Spleen (tissue), 11 donors: ENCODE measurements around the gene ZNF253. TPM values are rescaled to one million over a fixed set of nuclear protein-coding genes. Genes with fewer than 3 reads are reported as not detected.
"Not testable (repeated sequence)": the region's sequence is repeated elsewhere in the genome, so short reads cannot be mapped to it uniquely, and the experiment has no call there.

Experiments
- DNase-seq: peaks from one replicate; pipeline ENCODE4 v3.0.0-alpha.2; 2020
- H3K27ac ChIP-seq, 8 donors: fragments of 200-600 bp; sonication (generic) in 7 of 8; 1 replicate in 4 of 8; 2 replicates in 4 of 8; pipeline versions ENCODE4 v1.5.0 to v1.8.0; 2016 to 2021; ENCODE audit warnings: inconsistent platforms in 4 of 8, mild to moderate bottlenecking in 4 of 8, moderate library complexity in 1 of 8
- H3K27me3 ChIP-seq, 7 donors: fragments of 200-600 bp; sonication (generic) in 6 of 7; replicated peaks in 1 of 7; 1 replicate in 4 of 7; 2 replicates in 3 of 7; pipeline versions ENCODE4 v1.5.0 to v1.8.0; 2016 to 2021; ENCODE audit warnings: inconsistent platforms in 3 of 7, mild to moderate bottlenecking in 1 of 7
- H3K36me3 ChIP-seq, 6 donors: fragments of 200-600 bp; sonication (generic) in 5 of 6; 1 replicate in 4 of 6; 2 replicates in 2 of 6; pipeline versions ENCODE4 v1.5.0 to v1.8.0; 2016 to 2021; ENCODE audit warnings: inconsistent platforms in 2 of 6
- H3K4me1 ChIP-seq, 6 donors: fragments of 200-600 bp; sonication (generic) in 5 of 6; 1 replicate in 3 of 6; 2 replicates in 3 of 6; pipeline versions ENCODE4 v1.5.0 to v1.8.0; 2016 to 2021; ENCODE audit warnings: inconsistent platforms in 3 of 6
- H3K4me3 ChIP-seq, 8 donors: fragments of 200-600 bp; sonication (generic) in 7 of 8; 1 replicate in 4 of 8; 2 replicates in 4 of 8; pipeline versions ENCODE4 v1.5.0 to v1.8.0; 2016 to 2021; ENCODE audit warnings: inconsistent platforms in 4 of 8, mild to moderate bottlenecking in 4 of 8, moderate library complexity in 2 of 8
- H3K9me3 ChIP-seq, 8 donors: fragments of 200-600 bp; sonication (generic) in 7 of 8; 1 replicate in 4 of 8; 2 replicates in 4 of 8; pipeline versions ENCODE4 v1.5.0 to v1.8.0; 2016 to 2021; ENCODE audit warnings: inconsistent platforms in 4 of 8
- POLR2A ChIP-seq, 3 donors: fragments of 450-650 bp; IDR thresholded peaks; one replicate each; pipeline ENCODE4 v1.5.1; 2017; ENCODE audit warnings: antibody characterized with exemption in 3 of 3, mild to moderate bottlenecking in 1 of 3
- POLR2AphosphoS5 ChIP-seq, 3 donors: sonication (generic); formaldehyde crosslinking; IDR thresholded peaks; one replicate each; pipeline ENCODE4 v1.5.1; 2017; ENCODE audit warnings: antibody characterized with exemption in 3 of 3
- WGBS, 5 donors: extraction: QIAGEN DNeasy Blood & Tissue Kit in 3 of 5; methylation state at CpG; one replicate each; pipeline versions ENCODE4 v1.1.5 to v1.1.7; 2013 to 2018; 5-methylcytosine and 5-hydroxymethylcytosine counted together
- intact Hi-C: fragments of 100-400 bp; cut with DNase I; formaldehyde crosslinking; loops from one replicate; pipeline ENCODE4 v1.15.0; 2023; ENCODE audit warnings: low total_unique reads
- polyA plus RNA-seq, 3 donors: library from polyadenylated mRNA; stranded (reverse); fragments of 200-250 nt; gene quantifications; one replicate each; pipeline ENCODE4 v1.2.1, GENCODE V29; 2013
- total RNA-seq, 7 donors: library from RNA; depleted of rRNA in 3 of 7; stranded (reverse); fragments of >200 nt in 3 of 7; fragmentation: NEBNext Ultra II Directional in 4 of 7; extraction: Animal tissue kit (Norgen Biotek cat#: 25700) in 4 of 7; gene quantifications; one replicate each; pipeline versions ENCODE4 v1.1.0 to v1.2.1, GENCODE V29; 2016 to 2021
- TF ChIP-seq, protein P1 (sequence below), 11 experiments: fragments of 200-600 bp in 7 of 11; fragments of 450-650 bp in 4 of 11; sonication (generic) in 4 of 11; IDR thresholded peaks in 8 of 11; conservative IDR thresholded peaks in 3 of 11; 1 replicate in 7 of 11; 2 replicates in 4 of 11; pipeline versions ENCODE4 v1.4.0 to v1.8.0; 2016 to 2021; ENCODE audit warnings: antibody characterized with exemption in 11 of 11, inconsistent platforms in 4 of 11, mild to moderate bottlenecking in 1 of 11
- donor health status: healthy with polysubstance abuse.
- donor health status: DM: no; HTN: no; CAD: no; lungs with moderate emphysema.
- donor health status: DM: no; HTN: no; CAD: no.
- donor health status: Bipolar disorder and iron deficiency.
- donor health status: healthy.
- donor health status: DM: no; HTN: no; CAD: no.
- donor health status: DM: yes; HTN: yes; CAD: no.

The ZNF253 gene
- total and polyA plus RNA-seq, 10 donors, result 4.0 to 34.8 (median 15.5) TPM

DNA sequence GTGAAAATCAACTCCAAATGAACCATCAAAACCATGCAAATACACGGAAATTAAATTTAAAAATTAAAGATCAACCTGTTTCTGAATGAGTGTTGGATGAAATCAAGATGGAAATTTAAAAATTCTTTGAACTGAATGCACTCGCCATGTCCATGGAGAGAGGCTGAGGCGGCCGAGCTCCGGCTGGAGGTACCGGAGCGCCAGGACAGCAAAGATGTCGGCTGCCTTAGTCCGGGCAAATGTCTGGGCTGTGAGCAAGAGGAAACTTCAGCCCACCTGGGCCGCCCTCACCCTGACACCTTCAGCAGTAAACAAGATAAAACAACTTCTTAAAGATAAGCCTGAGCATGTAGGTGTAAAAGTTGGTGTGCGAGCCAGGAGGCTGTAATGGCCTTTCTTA, 38.8 kb upstream of the ZNF253 start:
- H3K27ac ChIP-seq, result no peak overlapping the region
- TF ChIP-seq, protein P1, sequence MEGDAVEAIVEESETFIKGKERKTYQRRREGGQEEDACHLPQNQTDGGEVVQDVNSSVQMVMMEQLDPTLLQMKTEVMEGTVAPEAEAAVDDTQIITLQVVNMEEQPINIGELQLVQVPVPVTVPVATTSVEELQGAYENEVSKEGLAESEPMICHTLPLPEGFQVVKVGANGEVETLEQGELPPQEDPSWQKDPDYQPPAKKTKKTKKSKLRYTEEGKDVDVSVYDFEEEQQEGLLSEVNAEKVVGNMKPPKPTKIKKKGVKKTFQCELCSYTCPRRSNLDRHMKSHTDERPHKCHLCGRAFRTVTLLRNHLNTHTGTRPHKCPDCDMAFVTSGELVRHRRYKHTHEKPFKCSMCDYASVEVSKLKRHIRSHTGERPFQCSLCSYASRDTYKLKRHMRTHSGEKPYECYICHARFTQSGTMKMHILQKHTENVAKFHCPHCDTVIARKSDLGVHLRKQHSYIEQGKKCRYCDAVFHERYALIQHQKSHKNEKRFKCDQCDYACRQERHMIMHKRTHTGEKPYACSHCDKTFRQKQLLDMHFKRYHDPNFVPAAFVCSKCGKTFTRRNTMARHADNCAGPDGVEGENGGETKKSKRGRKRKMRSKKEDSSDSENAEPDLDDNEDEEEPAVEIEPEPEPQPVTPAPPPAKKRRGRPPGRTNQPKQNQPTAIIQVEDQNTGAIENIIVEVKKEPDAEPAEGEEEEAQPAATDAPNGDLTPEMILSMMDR (IDR thresholded peaks at IDR 0.05 in 8 of 11, conservative IDR thresholded peaks at IDR 0.05 in 3 of 11), result no peak
- no peak for TF ChIP-seq POLR2A (IDR thresholded peaks at IDR 0.05)
- no peak for TF ChIP-seq POLR2AphosphoS5 (IDR thresholded peaks at IDR 0.05)
- peaks cover 0 to 8% (median 5%) of the 10 kb centered on the region in 6 donors for H3K4me1 ChIP-seq
- no peak overlapping the region for H3K4me3 ChIP-seq
- no peaks in the 10 kb centered on the region for H3K36me3 ChIP-seq
- 90 to 96% (median 94%) methylated on average over 11 of the region's 11 CpGs for WGBS, 5 donors
- intact Hi-C loops, result no loop called here
- peaks cover 8 to 95% (median 83%) of the 10 kb centered on the region in 8 donors for H3K9me3 ChIP-seq
- no peaks in the 10 kb centered on the region for H3K27me3 ChIP-seq
- DNase-seq, result no peak

DNA sequence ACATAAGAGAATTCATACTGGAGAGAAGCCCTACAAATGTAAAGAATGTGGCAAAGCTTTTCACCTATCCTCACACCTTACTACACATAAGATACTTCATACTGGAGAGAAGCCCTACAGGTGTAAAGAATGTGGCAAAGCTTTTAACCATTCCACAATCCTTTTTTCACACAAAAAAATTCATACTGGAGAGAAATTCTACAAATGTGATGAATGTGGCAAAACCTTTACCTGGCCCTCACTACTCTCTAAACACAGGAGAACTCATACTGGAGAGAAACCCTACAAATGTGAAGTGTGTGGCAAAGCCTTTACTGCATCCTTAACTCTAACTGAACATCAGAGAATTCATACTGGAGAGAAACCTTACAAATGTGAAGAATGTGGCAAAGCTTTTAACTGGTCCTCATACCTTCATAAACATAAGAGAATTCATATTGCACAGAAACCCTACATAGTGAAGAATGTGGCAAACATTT, 30.1 kb upstream of the ZNF253 start:
- no peaks in the 10 kb centered on the region for H3K27me3 ChIP-seq
- TF ChIP-seq POLR2AphosphoS5 (IDR thresholded peaks at IDR 0.05), result no peak
- TF ChIP-seq, protein P1 (IDR thresholded peaks at IDR 0.05 in 8 of 11, conservative IDR thresholded peaks at IDR 0.05 in 3 of 11), result no peak
- TF ChIP-seq POLR2A (IDR thresholded peaks at IDR 0.05), result no peak
- H3K4me3 ChIP-seq, result no peak overlapping the region
- peaks cover 41 to 100% (median 100%) of the 10 kb centered on the region in 8 donors for H3K9me3 ChIP-seq
- DNase-seq, result no peak
- H3K4me1 ChIP-seq, result no peaks in the 10 kb centered on the region
- H3K27ac ChIP-seq, result no peak overlapping the region
- intact Hi-C loops, result no loop called here
- H3K36me3 ChIP-seq, result no peaks in the 10 kb centered on the region

DNA sequence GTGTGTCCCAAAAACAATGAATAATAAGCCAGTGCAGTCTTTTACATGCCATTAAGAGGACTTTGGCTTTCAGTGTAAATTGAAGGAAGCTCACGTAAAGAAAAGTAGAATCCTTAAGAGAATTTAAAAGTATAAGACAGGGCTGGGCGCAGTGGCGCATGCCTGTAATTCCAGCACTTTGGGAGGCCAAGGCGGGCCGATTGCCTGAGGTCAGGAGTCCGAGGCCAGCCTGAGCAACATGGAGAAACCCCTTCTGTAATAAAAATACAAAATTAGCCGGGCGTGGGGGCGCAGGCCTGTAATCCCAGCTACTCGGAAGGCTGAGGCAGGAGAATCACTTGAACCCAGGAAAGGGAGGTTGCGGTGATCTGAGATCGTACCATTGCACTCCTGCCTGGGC, 17.9 kb upstream of the ZNF253 start:
- TF ChIP-seq POLR2AphosphoS5 (IDR thresholded peaks at IDR 0.05) (no peak), POLR2A (IDR thresholded peaks at IDR 0.05) (no peak)
- TF ChIP-seq, protein P1 (IDR thresholded peaks at IDR 0.05 in 8 of 11, conservative IDR thresholded peaks at IDR 0.05 in 3 of 11), result no peak

DNA sequence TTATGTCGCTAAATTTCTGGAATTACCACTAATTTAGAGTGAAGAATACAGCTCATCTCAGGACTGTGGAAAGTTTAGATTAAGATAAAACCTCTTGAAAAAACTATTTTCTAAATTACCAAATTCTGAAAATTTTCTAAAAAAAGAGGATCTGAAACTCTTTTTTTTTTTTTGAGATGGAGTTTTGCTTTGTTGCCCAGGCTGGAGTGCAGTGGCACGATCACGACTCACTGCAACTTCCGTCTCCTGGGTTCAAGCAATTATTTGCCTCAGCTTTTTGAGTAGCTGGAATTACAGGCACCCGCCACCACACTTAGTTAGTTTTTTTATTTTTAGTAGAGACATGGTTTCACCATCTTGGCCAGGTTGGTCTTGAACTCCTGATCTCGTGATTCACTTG, 16.6 kb upstream of the ZNF253 start:
- DNase-seq, result no peak
- Histone ChIP-seq H3K4me1 (no peaks in the 10 kb centered on the region), H3K27me3 (no peaks in the 10 kb centered on the region), H3K9me3 (peaks cover 0 to 79% (median 36%) of the 10 kb centered on the region in 8 donors), H3K36me3 (no peaks in the 10 kb centered on the region), H3K27ac (peak overlapping the region in 1 of 8 donors; percentile 19), H3K4me3 (no peak overlapping the region)
- intact Hi-C loops, result no loop called here
- no peak for TF ChIP-seq POLR2A (IDR thresholded peaks at IDR 0.05)
- TF ChIP-seq POLR2AphosphoS5 (IDR thresholded peaks at IDR 0.05), result no peak
- TF ChIP-seq, protein P1 (IDR thresholded peaks at IDR 0.05 in 8 of 11, conservative IDR thresholded peaks at IDR 0.05 in 3 of 11), result no peak
- 66 to 91% (median 82%) methylated on average over 6 of the region's 6 CpGs for WGBS, 5 donors

More for the DNA sequence above, 17.9 kb upstream of the ZNF253 start:
- H3K27me3 ChIP-seq, result no peaks in the 10 kb centered on the region
- no peak overlapping the region for H3K4me3 ChIP-seq
- H3K4me1 ChIP-seq, result no peaks in the 10 kb centered on the region
- no peaks in the 10 kb centered on the region for H3K36me3 ChIP-seq
- intact Hi-C loops, result no loop called here
- peaks cover 0 to 85% (median 44%) of the 10 kb centered on the region in 8 donors for H3K9me3 ChIP-seq
- DNase-seq, result no peak
- WGBS, 5 donors, result 94 to 97% (median 96%) methylated on average over 12 of the region's 12 CpGs
- no peak overlapping the region for H3K27ac ChIP-seq

DNA sequence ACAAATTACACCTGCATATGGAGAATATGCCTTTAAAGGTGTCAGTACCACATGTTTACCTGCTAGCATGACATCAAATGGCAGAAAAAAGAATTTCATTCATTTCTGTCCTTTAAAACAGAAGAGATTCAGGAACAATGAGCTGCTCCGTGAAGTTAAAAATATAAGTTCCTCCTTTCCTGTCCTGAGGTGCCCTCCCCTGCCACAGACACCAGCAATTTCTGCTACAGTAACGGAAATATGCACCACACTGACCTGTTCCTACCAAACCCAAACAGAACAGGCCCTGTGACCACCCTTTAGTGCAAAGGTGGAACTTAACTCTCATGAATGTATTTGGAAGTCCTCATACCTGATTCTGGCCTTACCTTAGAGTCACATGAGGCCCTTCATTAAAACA, 13.9 kb upstream of the ZNF253 start:
- DNase-seq, H3K36me3 ChIP-seq, H3K4me3 ChIP-seq, H3K27me3 ChIP-seq, H3K4me1 ChIP-seq, intact Hi-C loops, H3K27ac ChIP-seq: not testable (repeated sequence)
- WGBS, 5 donors, result 34 to 54% (median 44%) methylated on average over 2 of the region's 2 CpGs
- peaks cover 0 to 54% (median 16%) of the 10 kb centered on the region in 8 donors for H3K9me3 ChIP-seq
